GM19397 (cell line): ENCODE results near the gene ZFY.
"Not testable (repeated sequence)": the region's sequence is repeated elsewhere in the genome, so short reads cannot be mapped to it uniquely, and the experiment has no call there.

Experiments used
- ATAC-seq: cut with Tn5 transposase; IDR thresholded peaks from one replicate; pipeline ENCODE4 v1.9.1; 2021; ENCODE audit warnings: mild to moderate bottlenecking, moderate library complexity; ENCODE audit not compliant: unreplicated experiment

The ZFY gene

DNA sequence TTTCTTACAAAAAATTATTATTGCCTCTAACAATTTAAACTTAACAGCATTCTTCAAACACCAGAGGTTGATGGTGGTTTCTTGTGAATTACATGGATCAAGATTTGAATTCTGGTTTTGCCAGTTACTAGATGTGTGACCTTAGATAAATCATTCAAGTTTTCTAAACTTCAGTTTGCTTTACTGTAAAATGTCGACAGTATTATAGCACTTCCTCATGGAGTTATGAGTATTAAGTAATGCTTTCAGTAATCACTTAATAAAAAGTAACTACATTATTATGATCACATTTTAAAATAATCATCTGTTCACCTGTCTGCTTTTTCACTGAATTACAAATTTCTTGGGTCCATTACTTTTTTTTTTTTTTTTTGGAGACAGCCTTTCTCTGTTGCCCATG, 37.5 kb downstream of the ZFY start:
- no peak for ATAC-seq

DNA sequence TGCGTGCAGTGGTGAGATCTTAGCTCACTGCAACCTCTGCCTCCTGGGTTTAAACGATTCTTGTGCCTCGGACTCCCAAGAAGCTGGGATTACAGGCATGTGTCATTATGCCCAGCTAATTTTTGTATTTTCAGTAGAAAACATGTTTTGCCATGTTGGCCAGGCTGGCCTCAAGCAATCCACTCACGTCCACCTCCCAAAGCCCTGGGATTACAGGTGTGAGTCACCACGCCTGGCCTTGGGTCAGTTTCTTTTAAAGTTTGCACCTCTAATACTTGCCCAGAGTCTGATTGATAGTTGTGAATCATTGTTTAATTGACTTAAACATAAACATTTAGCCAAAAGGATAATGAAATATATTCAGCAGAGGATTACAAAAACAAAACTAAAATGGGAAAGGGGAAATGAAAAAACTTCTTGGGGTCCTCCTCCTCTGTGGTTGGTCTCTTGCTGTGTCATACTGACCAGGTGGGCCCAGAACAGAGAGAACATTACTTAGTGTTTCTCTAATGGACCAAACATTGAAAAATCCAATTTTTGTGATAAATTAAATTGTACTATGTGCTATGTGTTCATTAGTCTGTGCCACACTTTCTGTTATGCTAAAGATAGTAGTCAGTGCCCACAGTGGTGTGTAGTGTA, 38.0 kb downstream of the ZFY start:
- ATAC-seq = no peak

DNA sequence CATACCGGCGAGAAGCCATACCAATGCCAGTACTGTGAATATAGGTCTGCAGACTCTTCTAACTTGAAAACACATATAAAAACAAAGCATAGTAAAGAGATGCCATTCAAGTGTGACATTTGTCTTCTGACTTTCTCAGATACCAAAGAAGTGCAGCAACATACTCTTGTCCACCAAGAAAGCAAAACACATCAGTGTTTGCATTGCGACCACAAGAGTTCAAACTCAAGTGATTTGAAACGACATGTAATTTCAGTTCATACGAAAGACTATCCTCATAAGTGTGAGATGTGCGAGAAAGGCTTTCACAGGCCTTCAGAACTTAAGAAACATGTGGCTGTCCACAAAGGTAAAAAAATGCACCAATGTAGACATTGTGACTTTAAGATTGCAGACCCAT, 44.1 kb downstream of the ZFY start:
- no peak for ATAC-seq

DNA sequence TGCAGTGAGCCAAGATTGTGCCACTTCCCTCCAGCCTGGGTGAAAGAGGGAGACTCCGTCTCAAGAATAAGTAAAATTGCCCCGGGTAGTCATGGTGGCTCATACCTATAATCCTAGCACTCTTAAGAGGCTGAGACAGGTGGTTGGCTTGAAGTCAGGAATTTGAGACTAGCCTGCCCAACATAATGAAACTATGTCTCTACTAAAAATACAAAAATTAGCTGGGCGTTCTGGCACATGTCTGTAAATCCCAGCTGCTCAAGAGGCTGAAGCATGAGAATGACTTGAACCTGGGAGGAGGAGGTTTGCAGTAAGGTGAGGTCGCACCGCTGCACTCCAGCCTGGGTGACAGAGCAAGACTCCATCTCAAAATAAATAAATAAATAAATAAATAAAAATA, 49.3 kb downstream of the ZFY start:
- no peak for ATAC-seq

DNA sequence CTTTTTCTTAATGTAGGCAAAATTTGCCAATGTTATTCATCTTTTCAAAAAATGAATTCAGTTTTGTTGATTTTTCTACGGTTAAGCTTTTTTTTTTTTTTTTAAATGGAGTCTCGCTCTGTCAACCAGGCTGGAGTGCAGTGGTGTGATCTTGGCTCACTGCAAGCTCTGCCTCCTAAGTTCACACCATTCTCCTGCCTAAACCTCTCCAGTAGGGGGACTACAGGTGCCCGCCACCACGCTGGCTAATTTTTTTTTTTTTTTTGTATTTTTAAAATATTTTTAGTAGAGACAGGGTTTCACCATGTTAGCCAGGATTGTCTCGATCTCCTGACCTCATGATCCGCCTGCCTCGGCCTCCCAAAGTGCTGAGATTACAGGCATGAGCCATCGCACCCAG, 52.0 kb downstream of the ZFY start:
- ATAC-seq = not testable (repeated sequence)

DNA sequence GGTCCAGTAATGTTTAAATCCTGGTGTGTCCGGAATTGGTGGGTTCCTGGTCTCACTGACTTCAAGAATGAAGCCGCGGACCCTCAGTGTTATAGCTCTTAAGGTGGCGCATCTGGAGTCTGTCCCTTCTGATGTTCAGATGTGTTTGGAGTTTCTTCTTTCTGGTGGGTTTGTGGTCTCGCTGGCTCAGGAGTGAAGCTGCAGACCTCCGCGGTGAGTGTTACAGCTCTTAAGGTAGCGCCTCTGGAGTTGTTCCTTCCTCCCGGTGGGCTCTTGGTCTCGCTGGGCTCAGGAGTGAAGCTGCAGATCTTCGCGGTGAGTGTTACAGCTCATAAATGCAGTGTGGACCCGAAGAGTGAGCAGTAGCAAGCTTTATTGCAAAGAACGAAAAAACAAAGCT, 62.2 kb downstream of the ZFY start:
- ATAC-seq = not testable (repeated sequence)

DNA sequence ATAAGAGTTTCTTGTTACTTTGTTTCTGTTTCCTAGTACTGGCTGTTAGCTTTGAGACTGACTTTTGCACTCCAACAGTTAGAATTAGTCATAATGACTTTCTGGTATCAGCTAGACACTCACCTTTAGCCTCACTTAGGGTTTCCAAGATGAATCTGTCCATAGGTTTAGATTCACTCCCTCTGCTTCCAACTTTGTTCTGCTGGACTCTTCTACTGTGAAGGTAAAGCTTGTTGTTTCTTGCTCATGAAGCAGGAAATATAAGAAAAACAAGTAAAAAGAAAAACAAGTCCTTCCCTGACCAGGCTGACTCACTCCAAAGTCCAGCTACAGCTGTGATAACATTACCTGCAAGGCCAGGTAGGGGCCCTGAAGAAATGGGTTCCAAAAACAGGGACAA, 67.0 kb downstream of the ZFY start:
- ATAC-seq = no peak

DNA sequence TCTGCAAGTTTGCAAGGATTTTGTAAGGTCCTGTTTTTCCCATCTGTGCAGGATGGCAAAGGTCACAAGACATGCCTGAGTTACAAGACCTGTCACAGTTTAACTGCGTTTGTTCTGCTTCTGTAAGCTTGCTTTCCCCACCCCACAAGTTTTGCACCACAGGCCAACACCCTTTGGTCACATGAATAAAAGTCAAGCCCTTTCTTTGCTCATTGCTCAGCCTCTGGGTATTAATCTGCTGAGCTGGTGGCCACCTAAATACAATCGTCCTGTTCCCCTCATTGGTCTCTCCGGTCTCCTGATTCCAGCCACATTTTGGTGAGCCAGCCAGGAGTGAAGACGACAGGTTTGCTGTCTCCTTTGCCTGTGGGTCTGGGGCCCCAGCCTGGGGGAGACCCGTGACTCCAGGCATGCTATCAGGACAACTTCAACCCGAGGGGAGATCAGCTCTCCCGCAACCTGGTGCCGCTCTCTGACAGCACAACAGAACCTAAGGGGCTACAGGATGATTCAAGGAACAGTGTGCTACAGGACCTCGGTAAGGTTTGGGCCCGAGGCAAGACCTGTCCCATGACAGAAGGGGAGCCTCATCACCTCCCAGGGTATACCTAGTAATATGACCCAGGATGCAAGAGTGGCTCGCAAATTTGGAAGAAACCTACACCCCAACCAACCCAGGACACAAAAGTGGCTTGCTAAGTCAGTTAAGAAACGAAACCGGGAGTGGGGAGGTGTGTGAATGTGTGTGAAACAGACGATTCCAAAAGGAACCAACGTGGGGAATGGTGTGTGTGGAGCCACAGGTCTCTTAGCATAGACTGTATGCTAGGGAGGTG, 67.7 kb downstream of the ZFY start:
- ATAC-seq = peak; percentile 61

DNA sequence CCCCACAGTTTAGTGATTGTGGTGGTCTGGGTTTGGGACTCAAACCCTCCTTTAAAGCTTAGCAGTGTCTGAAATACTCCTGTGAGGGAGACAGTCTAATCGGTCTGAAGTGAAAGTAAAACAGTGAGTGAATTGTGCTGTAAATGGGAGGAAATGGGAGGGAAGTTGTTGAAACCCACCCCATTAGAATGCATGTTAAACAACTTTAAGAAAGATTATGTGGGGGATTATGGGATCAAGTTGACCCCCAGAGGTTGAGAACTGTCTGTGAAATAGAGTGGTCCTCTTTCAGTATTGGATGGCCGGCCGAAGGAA, 68.3 kb downstream of the ZFY start:
- peak; percentile 26 for ATAC-seq

DNA sequence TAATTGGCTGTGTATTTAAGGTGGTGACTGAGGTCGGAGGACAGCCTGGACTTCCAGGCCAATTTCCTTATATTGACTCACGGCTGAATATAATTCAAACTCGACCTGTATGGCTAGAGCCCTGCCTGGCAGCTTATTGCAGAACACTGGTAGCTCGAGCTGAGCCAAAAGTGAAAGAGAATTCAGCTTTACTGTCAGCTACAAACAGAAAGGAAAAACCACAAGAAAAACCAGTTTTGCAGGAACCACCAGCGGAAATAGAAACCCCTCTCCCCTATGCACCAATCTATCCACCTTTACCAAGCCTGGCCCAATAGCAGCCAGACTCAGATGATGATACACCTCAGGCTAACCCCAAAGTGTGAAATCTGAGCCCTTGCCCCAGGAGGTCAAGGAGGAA, 68.7 kb downstream of the ZFY start:
- ATAC-seq = peak; percentile 34

DNA sequence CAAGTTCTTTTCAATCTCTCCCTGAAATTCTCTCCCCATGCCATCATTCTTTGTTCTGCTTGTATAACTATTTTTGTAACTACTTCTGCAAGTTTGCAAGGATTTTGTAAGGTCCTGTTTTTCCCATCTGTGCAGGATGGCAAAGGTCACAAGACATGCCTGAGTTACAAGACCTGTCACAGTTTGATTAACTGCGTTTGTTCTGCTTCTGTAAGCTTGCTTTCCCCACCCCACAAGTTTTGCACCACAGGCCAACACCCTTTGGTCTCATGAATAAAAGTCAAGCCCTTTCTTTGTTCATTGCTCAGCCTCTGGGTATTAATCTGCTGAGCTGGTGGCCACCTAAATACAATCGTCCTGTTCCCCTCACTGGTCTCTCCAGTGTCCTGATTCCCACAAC, 70.8 kb downstream of the ZFY start:
- not testable (repeated sequence) for ATAC-seq

DNA sequence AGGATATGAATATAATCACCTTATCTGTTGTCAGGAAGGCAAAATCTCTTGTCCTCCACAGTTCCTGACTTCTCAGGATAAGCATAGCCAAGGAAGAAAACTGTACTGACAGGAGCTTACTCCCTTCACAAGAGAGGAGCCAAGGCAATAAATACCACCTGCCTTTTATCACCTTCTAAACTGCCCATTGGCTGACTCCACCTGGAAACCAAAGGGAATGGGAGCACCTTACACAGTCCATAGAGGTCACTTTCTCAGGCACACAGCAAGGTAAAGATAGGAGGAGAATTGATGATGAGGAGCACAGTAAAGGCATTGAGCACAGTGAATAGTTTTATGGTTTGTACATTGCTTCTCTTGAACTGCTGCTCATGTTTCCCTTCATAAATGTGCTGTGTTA, 72.8 kb downstream of the ZFY start:
- ATAC-seq = no peak

DNA sequence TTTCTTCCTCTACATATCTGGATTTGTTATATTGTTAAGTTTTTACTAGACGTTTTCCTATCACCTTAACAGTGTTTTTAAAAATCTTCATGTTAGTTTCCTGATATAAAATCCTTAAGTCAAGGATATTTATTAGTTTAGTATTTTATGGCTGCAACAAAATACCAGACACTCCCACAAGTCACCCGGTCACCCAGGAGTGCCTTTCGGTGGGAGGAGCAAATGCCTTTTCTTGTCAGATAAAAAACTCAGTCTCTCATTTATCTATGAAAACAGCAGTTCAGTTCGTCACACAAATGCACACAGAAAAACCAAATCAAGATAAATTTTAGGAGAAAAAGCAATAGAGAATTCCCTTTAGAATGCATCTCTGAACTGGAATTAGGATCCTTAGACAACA, 77.0 kb downstream of the ZFY start:
- ATAC-seq = no peak

DNA sequence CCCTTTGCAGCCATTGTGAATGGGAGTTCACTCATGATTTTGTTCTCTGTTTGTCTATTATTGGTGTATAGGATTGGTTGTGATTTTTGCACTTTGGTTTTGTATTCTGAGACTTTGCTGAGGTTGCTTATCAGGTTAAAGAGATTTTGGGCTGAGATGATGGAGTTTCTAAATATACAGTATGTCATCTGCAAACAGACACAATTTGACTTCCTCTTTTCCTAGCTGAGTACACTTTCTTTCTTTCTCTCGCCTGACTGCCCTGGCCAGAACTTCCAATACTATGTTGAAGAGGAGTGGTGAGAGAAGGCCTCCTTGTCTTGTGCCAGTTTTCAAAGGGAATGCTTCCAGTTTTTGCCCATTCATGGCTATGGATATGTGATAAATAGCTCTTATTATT, 81.4 kb downstream of the ZFY start:
- no peak for ATAC-seq

DNA sequence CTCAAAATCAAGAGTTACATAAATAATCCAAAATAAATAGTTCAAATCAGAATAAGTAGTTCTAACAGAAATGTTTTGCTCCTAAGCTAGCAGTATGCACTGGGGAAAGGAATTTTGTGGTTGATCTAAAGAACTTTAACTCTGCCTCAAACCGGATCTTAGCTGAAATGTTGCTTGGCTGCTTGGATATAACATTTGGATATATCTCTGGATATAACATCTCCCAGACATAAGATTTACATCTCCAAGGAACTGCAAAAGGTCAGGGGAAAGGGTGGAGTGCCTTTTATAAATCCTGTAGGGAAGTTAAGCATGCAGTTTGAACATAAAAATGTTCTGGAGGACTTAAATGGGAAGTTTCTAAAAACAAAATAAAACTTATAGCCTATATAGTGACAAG, 83.4 kb downstream of the ZFY start:
- ATAC-seq = no peak

DNA sequence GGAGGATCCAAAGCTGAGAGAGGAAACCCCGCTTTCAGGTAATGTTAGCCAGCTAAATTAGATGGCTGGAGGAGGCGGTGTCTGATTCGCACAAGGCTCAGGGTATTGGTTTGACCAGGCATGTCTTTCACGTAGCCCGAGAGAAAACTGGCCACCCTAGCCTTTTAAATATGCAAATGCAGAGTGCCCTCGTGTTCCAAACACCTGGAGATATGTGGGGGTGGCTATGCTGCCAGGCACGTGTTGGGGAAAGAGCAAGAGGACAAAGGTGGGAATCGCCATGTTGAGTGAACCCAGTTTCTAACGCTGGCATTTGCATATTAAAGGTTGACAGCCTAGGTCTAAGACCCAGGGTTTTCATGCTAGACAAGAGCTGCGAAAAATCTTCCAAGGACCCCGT, 84.4 kb downstream of the ZFY start:
- no peak for ATAC-seq

DNA sequence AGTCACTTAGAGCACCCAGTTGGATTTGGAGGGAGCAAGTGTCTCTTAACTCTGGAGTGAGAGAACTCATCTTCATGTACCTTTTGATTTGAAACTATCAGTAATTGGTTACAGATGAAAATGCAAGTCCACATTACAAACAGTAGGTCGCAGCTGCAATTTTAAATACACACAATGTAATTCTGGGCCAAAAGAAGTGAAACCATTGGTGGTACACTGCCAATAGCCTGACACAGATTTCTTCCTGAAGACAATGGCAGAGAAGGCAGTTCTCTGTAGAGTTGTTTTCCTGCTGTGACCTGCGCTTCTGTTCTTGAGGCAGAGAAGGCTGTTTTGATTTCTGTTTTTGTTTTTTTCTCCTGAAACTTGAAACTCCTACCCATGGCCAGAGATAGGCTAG, 86.0 kb downstream of the ZFY start:
- ATAC-seq = no peak

DNA sequence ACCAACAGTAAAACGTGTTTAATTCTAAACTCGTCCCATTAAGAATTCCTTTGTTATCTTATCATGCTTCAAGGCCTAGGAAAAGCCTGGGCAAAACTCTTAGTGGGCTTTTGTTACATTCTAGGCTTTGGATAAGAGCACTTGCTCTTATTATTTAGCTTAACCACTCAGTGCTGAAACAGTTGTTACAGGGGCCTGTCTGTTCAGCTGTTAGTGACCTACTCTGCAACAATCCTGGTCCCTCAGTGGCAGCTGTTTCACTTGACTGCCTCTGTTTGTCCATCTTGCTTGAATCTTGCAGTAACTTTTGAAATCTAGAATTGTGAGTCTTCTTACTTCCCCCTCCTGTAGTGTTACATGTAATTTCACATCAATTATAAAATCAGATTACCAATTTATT, 88.4 kb downstream of the ZFY start:
- peak; percentile 58 for ATAC-seq

DNA sequence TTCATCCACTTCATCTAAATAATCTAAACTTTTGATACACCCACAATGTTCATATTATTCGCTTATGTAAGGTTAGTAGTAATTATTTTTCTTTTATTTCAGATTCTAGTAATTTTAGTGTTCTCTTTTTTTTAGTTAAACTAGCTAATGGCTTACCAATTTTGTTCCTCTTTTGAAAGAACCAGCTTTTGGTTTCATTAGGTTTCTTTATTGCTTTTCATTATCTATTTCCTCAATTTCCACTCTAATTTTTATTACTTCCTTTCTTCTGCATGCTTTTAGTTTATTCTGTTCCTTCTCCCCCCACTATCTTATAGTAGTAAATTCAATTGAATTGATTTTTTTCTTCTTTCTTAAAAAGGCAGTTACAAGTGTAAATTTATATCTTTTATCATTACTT, 90.2 kb downstream of the ZFY start:
- ATAC-seq = no peak
